GM10266 (cell line): Measurements from ENCODE around the gene ATOH8.

Experiments used
- DNase-seq: peaks from one replicate; pipeline ENCODE4 v3.0.0; 2012; ENCODE audit errors: extremely low spot score
- CTCF ChIP-seq: IDR thresholded peaks from 2 replicates; pipeline ENCODE4 v1.5.1; 2012; ENCODE audit warnings: mild to moderate bottlenecking, low read depth; ENCODE audit not compliant: control insufficient read depth, insufficient read depth; ENCODE audit errors: missing control alignments

ATOH8 gene

GRCh38 chr2:85830645-85831044 is 76.9 kb downstream of the ATOH8 start:
- TF ChIP-seq CTCF = peak; percentile 29
- DNase-seq = no peak

GRCh38 chr2:85831735-85832134 is 77.9 kb downstream of the ATOH8 start:
- no peak for TF ChIP-seq CTCF
- no peak for DNase-seq

GRCh38 chr2:85834466-85834865 is 80.7 kb downstream of the ATOH8 start:
- TF ChIP-seq CTCF = no peak
- no peak for DNase-seq
